T-cell (primary cell): Measurements from ENCODE around the gene SAMD4A. TPM values are rescaled to one million over a fixed set of nuclear protein-coding genes. Genes with fewer than 3 reads are reported as not detected.
"Not testable (repeated sequence)": the region's sequence is repeated elsewhere in the genome, so short reads cannot be mapped to it uniquely, and the experiment has no call there.

Source experiments
- ATAC-seq, 4 experiments: fragments of 200-7000 bp in 3 of 4; fragments of 150-1000 bp in 1 of 4; cut with Tn5 transposase; replicated peaks in 1 of 4; 1 replicate in 3 of 4; 2 replicates in 1 of 4; pipeline ENCODE4 v1.10.0; 2021; ENCODE audit warnings: moderate library complexity in 3 of 4, mild to moderate bottlenecking in 2 of 4, moderate number of reproducible peaks in 1 of 4
- CTCF ChIA-PET, 2 donors: fragments of 300-600 bp; sonication (Branson Sonifier 250); formaldehyde crosslinking; loops; one replicate each; lab custom pipeline; 2022; ENCODE audit warnings: antibody characterized with exemption in 2 of 2; lab: Charles Lee
- POLR2A ChIA-PET, 2 donors: fragments of 300-600 bp; sonication (Branson Sonifier 250); formaldehyde crosslinking; loops; one replicate each; lab custom pipeline; 2022; ENCODE audit warnings: antibody characterized with exemption in 2 of 2; lab: Charles Lee
- DNase-seq, 35 experiments: peaks; one replicate each; pipeline versions ENCODE4 v3.0.0 to v3.0.0-alpha.2; 2013 to 2023
- H3K27ac ChIP-seq: one replicate; pipeline ENCODE4 v1.5.1; 2013; ENCODE audit warnings: low read length
- H3K27me3 ChIP-seq, 2 experiments: replicated peaks in 1 of 2; 1 replicate in 1 of 2; 2 replicates in 1 of 2; pipeline versions ENCODE4 v1.6.1 to v1.7.0; 2013; ENCODE audit warnings: low read length in 1 of 2, mixed read lengths in 1 of 2; ENCODE audit not compliant: control insufficient read depth in 2 of 2, insufficient read depth in 2 of 2; ENCODE audit errors: extremely low read depth in 1 of 2
- H3K36me3 ChIP-seq, 2 donors: 1 replicate in 1 of 2; 2 replicates in 1 of 2; pipeline versions ENCODE4 v1.6.1 to v1.7.0; 2013; ENCODE audit warnings: low read length in 1 of 2; ENCODE audit not compliant: control insufficient read depth in 2 of 2, insufficient read depth in 1 of 2; ENCODE audit errors: extremely low read depth in 1 of 2
- H3K4me1 ChIP-seq, 2 experiments: 1 replicate in 1 of 2; 2 replicates in 1 of 2; pipeline versions ENCODE4 v1.6.1 to v1.7.0; 2013; ENCODE audit warnings: low read length in 2 of 2, mixed read lengths in 1 of 2; ENCODE audit not compliant: insufficient read depth in 2 of 2, control insufficient read depth in 1 of 2; ENCODE audit errors: extremely low read depth in 1 of 2
- H3K4me3 ChIP-seq, 2 donors: 1 replicate in 1 of 2; 2 replicates in 1 of 2; pipeline versions ENCODE4 v1.5.1 to v1.7.0; 2013; ENCODE audit warnings: mild to moderate bottlenecking in 2 of 2, low read length in 1 of 2, moderate library complexity in 1 of 2; ENCODE audit not compliant: control insufficient read depth in 1 of 2; ENCODE audit errors: extremely low read depth in 1 of 2
- H3K9me3 ChIP-seq: 2 replicates; pipeline ENCODE4 v1.7.0; 2013
- H3K27ac Mint-ChIP-seq, 2 donors: one replicate each; pipeline ENCODE4 v1.8.0; 2020 to 2021; ENCODE audit warnings: mild to moderate bottlenecking in 2 of 2, mixed read lengths in 2 of 2
- H3K27me3 Mint-ChIP-seq, 2 donors: one replicate each; pipeline ENCODE4 v1.8.0; 2021 to 2022; ENCODE audit warnings: mixed read lengths in 2 of 2
- H3K36me3 Mint-ChIP-seq: one replicate; pipeline ENCODE4 v1.8.0; 2021; ENCODE audit warnings: mixed read lengths
- H3K4me1 Mint-ChIP-seq, 3 donors: one replicate each; pipeline ENCODE4 v1.8.0; 2020 to 2022; ENCODE audit warnings: mixed read lengths in 3 of 3, mild to moderate bottlenecking in 1 of 3
- H3K4me3 Mint-ChIP-seq, 3 donors: one replicate each; pipeline ENCODE4 v1.8.0; 2020 to 2022; ENCODE audit warnings: mild to moderate bottlenecking in 3 of 3, mixed read lengths in 3 of 3, moderate library complexity in 3 of 3
- H3K9me3 Mint-ChIP-seq, 3 donors: one replicate each; pipeline ENCODE4 v1.8.0; 2020 to 2022; ENCODE audit warnings: mixed read lengths in 3 of 3
- WGBS: methylation state at CpG from one replicate; pipeline ENCODE4 v1.1.5; 2013; ENCODE audit warnings: missing lambda C conversion rate; ENCODE audit not compliant: insufficient coverage; 5-methylcytosine and 5-hydroxymethylcytosine counted together
- total RNA-seq, 35 experiments: library from RNA in 6 of 35; stranded (reverse) in 6 of 35; fragments of 120-200 nt in 1 of 35; gene quantifications; one replicate each; pipeline versions ENCODE4 v1.2.1 to v1.2.4 and lab custom pipeline; 2013 to 2026

Gene SAMD4A
- total RNA-seq, 5 donors from 2014 or later (not counting 1 experiment from before 2014, with no cell fraction given): 1.2 to 3.9 (median 1.3) TPM

DNA sequence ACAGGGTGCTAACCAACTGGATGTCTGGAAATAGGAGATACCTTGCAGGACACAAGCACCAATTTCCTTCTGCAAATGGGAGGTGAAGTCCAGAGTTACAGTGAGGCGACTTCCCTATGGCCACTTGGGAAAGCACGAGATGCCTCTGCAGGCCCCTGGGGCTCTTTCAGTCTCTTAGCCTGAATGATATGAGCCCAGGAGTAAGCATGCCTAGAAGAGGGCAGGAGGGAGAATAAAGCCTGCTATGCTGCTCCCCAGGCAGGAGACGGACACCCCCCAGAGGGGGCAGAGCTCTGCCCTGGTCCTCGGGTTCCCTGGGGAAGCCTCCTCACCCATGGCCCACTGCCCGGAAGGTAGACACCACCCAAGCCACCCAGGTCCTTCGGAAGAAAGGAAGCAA is 230.6 kb downstream of the SAMD4A start:
- H3K36me3 ChIP-seq: no peaks in the 10 kb centered on the region
- no peaks in the 10 kb centered on the region for H3K4me1 ChIP-seq
- H3K9me3 Mint-ChIP-seq: peaks cover 0 to 8% (median 5%) of the 10 kb centered on the region in 3 donors
- no peak overlapping the region for H3K27ac Mint-ChIP-seq
- H3K27me3 Mint-ChIP-seq: peaks cover 10 to 11% of the 10 kb centered on the region in 2 donors
- H3K4me3 ChIP-seq: no peak overlapping the region
- ATAC-seq: no peak
- H3K4me3 Mint-ChIP-seq: no peak overlapping the region
- ChIA-PET POLR2A (no interaction called here), CTCF (no interaction called here)
- peaks cover 0 to 9% of the 10 kb centered on the region in 2 experiments for H3K27me3 ChIP-seq
- no peaks in the 10 kb centered on the region for H3K9me3 ChIP-seq
- no peak for DNase-seq
- no peak overlapping the region for H3K27ac ChIP-seq
- H3K4me1 Mint-ChIP-seq: no peaks in the 10 kb centered on the region
- H3K36me3 Mint-ChIP-seq: peaks cover 4% of the 10 kb centered on the region
- 92% methylated on average over 2 of the region's 6 CpGs for whole genome bisulfite sequencing

GRCh38 chr14:54797986-54798385 is 231.1 kb downstream of the SAMD4A start:
- Histone ChIP-seq H3K4me3 (no peak overlapping the region), H3K27me3 (peaks cover 0 to 9% of the 10 kb centered on the region in 2 experiments), H3K27ac (no peak overlapping the region), H3K9me3 (no peaks in the 10 kb centered on the region), H3K36me3 (no peaks in the 10 kb centered on the region), H3K4me1 (no peaks in the 10 kb centered on the region)
- peaks cover 4% of the 10 kb centered on the region for H3K36me3 Mint-ChIP-seq
- ATAC-seq: no peak
- peaks cover 10 to 11% of the 10 kb centered on the region in 2 donors for H3K27me3 Mint-ChIP-seq
- POLR2A ChIA-PET: no interaction called here
- CTCF ChIA-PET: no interaction called here
- H3K4me3 Mint-ChIP-seq: no peak overlapping the region
- WGBS: 82% methylated on average over 2 of the region's 4 CpGs
- no peak overlapping the region for H3K27ac Mint-ChIP-seq
- DNase-seq: no peak
- H3K9me3 Mint-ChIP-seq: peaks cover 0 to 8% (median 5%) of the 10 kb centered on the region in 3 donors
- H3K4me1 Mint-ChIP-seq: no peaks in the 10 kb centered on the region

- Mint-ChIP-seq H3K4me1 (no peaks in the 10 kb centered on the region), H3K4me3 (no peak overlapping the region), H3K27ac (no peak overlapping the region), H3K9me3 (peaks cover 0 to 8% (median 5%) of the 10 kb centered on the region in 3 donors), H3K27me3 (peaks cover 10 to 11% of the 10 kb centered on the region in 2 donors), H3K36me3 (peaks cover 4% of the 10 kb centered on the region)
- Histone ChIP-seq H3K36me3 (no peaks in the 10 kb centered on the region), H3K9me3 (no peaks in the 10 kb centered on the region), H3K4me3 (no peak overlapping the region), H3K27me3 (peaks cover 0 to 9% of the 10 kb centered on the region in 2 experiments), H3K4me1 (no peaks in the 10 kb centered on the region), H3K27ac (no peak overlapping the region)
- ChIA-PET CTCF (no interaction called here), POLR2A (no interaction called here)
- 93% methylated on average over 3 of the region's 9 CpGs for WGBS
- no peak for DNase-seq
- no peak for ATAC-seq
Observed at GRCh38 chr14:54798465-54799124, 231.7 kb downstream of the SAMD4A start.

DNA sequence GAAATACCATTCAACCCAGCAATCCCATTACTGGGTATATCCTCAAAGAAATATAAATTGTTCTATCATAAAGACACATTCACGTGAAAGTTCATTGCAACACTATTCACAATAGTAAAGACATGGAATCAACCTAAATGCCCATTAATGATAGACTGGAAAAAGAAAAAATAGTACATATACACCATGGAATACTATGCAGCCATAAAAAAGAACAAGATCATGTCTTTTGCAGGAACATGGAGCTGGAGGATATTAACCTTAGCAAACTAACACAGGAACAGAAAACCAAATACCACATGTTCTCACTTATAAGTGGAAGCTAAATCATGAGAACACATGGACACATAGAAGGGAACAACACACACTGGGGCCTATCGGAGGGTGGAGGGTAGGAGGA is 234.6 kb downstream of the SAMD4A start:
- H3K27me3 Mint-ChIP-seq: peaks cover 7 to 19% of the 10 kb centered on the region in 2 donors
- CTCF ChIA-PET: interaction anchor here (0.5 to 1.1 kb wide), 2 partner anchors 25 to 26 kb away, joined by 3 read pairs; no protein-coding TSS in a partner anchor
- H3K27ac ChIP-seq, H3K4me1 ChIP-seq, H3K4me1 Mint-ChIP-seq, H3K9me3 Mint-ChIP-seq, POLR2A ChIA-PET, H3K4me3 ChIP-seq, H3K36me3 ChIP-seq, DNase-seq, H3K4me3 Mint-ChIP-seq, H3K9me3 ChIP-seq, ATAC-seq, H3K27ac Mint-ChIP-seq, H3K36me3 Mint-ChIP-seq: not testable (repeated sequence)
- no CpG with 5 or more reads among the region's 2 CpGs for WGBS
- H3K27me3 ChIP-seq: peaks cover 0 to 31% of the 10 kb centered on the region in 2 experiments

- 59% methylated on average over 5 of the region's 7 CpGs for whole genome bisulfite sequencing
- H3K27me3 Mint-ChIP-seq: peaks cover 5 to 19% of the 10 kb centered on the region in 2 donors
- ChIA-PET CTCF (interaction anchor here (0.6 to 1.4 kb wide), 3 partner anchors 9 to 237 kb away, joined by 3 to 4 read pairs (median 4); partner anchors contain the start of gene SAMD4A (in 1 of the 2)), POLR2A (no interaction called here)
- Histone ChIP-seq H3K4me1 (peaks cover 0 to 6% of the 10 kb centered on the region in 2 experiments), H3K36me3 (no peaks in the 10 kb centered on the region), H3K4me3 (no peak overlapping the region), H3K27me3 (peaks cover 0 to 34% of the 10 kb centered on the region in 2 experiments), H3K27ac (no peak overlapping the region), H3K9me3 (no peaks in the 10 kb centered on the region)
- DNase-seq (peak in 2 of 35 experiments; percentile 3 to 10), ATAC-seq (peak in 1 of 4 experiments; percentile 42)
- no peaks in the 10 kb centered on the region for H3K9me3 Mint-ChIP-seq
- no peak overlapping the region for H3K27ac Mint-ChIP-seq
- H3K4me3 Mint-ChIP-seq: no peak overlapping the region
- peaks cover 3 to 6% (median 4%) of the 10 kb centered on the region in 3 donors for H3K4me1 Mint-ChIP-seq
- H3K36me3 Mint-ChIP-seq: no peaks in the 10 kb centered on the region
Observed at GRCh38 chr14:54803396-54803795, 236.5 kb downstream of the SAMD4A start.

DNA sequence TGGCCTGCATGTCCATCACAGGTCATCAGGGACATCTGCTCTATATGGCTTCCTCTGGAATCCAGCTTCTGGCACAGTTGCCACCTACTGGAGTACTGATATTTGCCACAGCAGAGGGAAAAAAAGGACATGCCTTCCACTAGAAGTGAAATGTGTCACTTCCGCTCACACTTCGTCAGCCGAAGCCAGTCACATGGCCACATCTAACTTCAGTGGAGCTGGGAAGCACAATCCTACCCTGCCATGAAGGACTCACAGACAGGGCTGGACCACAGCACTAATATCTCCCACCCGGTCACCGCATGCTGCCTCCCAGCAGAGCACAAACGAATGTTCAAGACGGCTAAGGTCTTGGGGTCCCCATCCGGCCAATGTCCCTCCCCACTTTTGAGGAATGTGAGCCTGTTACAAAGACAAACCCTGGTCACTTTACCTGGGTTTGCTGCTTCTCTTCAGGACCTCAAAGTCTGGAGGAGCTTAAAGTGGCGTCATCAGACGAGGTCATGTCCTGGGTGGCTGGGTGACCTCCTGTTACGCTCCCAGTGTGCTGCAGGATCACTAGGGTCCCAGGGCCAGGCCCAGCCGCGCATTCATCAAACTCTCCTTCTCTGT is 237.1 kb downstream of the SAMD4A start:
- Mint-ChIP-seq H3K27ac (no peak overlapping the region), H3K27me3 (peaks cover 5 to 19% of the 10 kb centered on the region in 2 donors), H3K36me3 (no peaks in the 10 kb centered on the region), H3K4me1 (peaks cover 3 to 6% (median 4%) of the 10 kb centered on the region in 3 donors), H3K9me3 (no peaks in the 10 kb centered on the region), H3K4me3 (no peak overlapping the region)
- ATAC-seq (no peak), DNase-seq (no peak)
- WGBS: 90% methylated on average over 12 of the region's 13 CpGs
- Histone ChIP-seq H3K4me3 (no peak overlapping the region), H3K27me3 (peaks cover 0 to 34% of the 10 kb centered on the region in 2 experiments), H3K36me3 (no peaks in the 10 kb centered on the region), H3K4me1 (peaks cover 0 to 6% of the 10 kb centered on the region in 2 experiments), H3K9me3 (no peaks in the 10 kb centered on the region), H3K27ac (no peak overlapping the region)
- POLR2A ChIA-PET: no interaction called here
- CTCF ChIA-PET: interaction anchor here (0.5 to 1.7 kb wide), 5 partner anchors 9 to 240 kb away, joined by 3 to 5 read pairs (median 4); partner anchors contain the start of gene SAMD4A (in 1 of the 2)
